GM21737 (cell line): ENCODE measurements around the gene ECEL1.
"Not testable (repeated sequence)": the region's sequence is repeated elsewhere in the genome, so short reads cannot be mapped to it uniquely, and the experiment has no call there.

Experiments used
- ATAC-seq: cut with Tn5 transposase; IDR thresholded peaks from one replicate; pipeline ENCODE4 v1.9.1; 2021; ENCODE audit warnings: mild to moderate bottlenecking, moderate library complexity; ENCODE audit not compliant: unreplicated experiment

Gene ECEL1

GRCh38 chr2:232444409-232445148, 43.1 kb downstream of the ECEL1 start:
- no peak for ATAC-seq

- ATAC-seq = not testable (repeated sequence)
Observed at GRCh38 chr2:232443669-232444408, 43.8 kb downstream of the ECEL1 start.

- not testable (repeated sequence) for ATAC-seq
Observed at GRCh38 chr2:232443047-232443446, 44.6 kb downstream of the ECEL1 start.

DNA sequence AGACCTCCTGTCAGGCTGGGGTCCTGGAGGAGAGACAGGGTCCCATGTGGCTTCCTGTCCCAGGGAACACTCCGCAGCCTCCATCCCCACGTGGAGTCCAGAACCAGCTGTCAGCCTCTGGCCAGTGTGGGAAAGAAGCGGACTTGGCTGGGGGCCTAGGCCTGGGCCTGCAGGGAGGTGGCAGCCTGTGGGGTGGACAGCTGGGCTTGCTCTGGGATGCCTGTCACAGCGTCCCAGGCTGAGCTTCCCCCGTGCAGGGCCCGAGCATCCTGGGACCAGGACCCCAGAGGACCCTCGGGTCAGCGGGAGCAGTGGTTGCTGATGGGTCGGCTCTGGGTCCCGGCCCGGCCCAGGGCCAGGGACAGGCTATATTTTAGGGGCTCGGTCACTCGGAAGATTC, 45.2 kb downstream of the ECEL1 start:
- ATAC-seq = not testable (repeated sequence)

GRCh38 chr2:232441922-232442321, 45.7 kb downstream of the ECEL1 start:
- ATAC-seq = not testable (repeated sequence)

- no peak for ATAC-seq
Observed at GRCh38 chr2:232441147-232441651, 46.4 kb downstream of the ECEL1 start.

DNA sequence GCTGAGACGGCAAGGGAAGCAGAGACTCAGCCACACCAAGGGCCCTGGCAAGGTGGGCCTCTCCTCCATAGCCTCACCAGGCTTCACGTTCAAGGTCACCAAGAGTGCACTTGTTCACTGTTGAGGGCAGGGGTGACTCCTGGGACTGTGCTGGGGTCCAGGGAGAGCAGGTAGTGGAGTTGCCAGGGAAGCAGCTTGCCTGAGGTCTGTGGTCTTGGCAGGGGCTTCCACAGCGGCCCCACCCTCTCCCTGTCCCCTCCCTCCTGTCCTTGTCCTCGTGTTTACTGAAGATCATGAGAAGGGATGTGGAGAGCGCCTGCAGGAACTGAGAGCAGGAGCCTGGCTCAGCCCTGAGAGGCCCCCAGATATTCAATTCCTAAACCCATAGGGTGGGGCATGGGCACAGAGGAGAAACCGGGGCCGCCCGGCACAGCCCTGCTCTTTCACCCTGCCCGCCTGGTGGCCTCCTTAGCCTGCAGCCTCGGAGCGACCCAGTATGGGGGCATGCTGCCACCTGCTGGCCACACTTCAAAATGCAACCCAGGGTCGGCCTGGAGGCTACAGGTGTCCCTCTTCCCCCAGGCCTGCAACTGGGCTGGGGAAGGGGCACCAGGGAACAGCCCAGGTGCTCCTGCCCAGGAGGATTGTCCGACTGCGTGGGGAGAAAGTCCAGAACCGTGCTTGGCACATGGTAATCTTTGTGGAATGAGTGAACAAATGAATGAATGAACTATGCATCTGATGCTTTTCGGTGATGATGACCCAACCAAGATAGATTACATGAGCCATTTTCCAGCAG, 47.2 kb downstream of the ECEL1 start:
- ATAC-seq = not testable (repeated sequence)

DNA sequence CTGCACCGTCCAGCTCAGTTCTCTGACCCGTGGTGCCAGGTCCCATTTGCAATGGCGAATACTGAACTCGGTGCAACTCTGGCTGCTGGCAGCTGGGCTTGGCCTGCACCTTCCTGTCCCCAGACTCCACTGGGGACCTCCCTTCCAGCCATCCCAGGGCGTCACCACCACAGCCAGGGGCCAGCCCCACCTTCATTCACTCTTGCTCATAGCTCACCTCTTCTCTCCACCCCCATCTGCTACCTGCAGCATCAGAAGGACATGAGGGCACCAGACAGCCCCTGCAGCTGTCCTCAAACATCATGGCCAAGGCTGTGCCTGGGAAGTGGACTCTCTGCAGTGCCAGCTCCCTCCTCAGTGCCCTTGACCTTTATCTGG, 47.9 kb downstream of the ECEL1 start:
- no peak for ATAC-seq

DNA sequence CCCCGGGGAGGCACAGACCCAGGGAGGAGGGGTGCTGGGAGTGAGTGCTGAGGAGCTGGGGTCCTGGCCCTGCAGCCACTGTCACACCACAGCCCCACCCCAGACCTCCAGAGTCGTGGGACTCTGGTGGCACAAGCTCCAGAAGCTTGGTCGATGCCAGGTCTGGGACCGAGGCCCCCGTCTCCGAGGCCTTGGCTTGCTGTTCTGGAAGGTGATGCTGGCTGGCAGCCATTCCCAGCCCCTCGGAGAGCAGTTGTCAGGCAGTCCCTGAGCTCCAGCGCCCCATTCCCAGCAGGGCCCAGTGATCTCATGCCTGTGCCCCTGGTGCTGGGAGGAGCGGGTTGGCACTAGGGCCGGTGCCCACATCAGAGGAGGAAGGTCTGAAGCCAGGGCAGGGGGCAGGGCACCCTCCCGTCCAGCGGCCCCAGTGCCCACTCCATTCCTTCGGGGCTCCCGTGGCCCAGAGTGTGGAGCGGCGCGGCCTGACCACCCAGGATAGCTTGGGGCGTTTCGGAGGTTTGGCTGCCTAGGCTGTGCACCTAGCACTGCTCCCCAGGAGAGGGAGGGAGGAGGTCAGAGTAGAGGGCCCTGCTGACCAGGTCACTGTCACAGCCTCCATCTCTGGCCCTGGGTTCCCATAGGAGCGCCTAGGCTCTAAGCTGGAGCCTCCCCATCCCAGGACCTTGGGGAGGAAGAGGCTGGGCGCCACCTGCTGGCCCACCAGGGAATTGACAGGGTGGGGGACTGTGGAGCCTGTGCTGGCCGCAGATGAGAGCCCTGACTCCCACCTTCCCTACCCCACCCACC, 48.5 kb downstream of the ECEL1 start:
- no peak for ATAC-seq

GRCh38 chr2:232438091-232438490, 49.5 kb downstream of the ECEL1 start:
- ATAC-seq = no peak

- ATAC-seq = no peak
Observed at GRCh38 chr2:232437195-232437571, 50.5 kb downstream of the ECEL1 start.

GRCh38 chr2:232436381-232437194, 51.0 kb downstream of the ECEL1 start:
- ATAC-seq = no peak

- ATAC-seq = no peak
Observed at GRCh38 chr2:232435805-232436204, 51.8 kb downstream of the ECEL1 start.

GRCh38 chr2:232435375-232435648, 52.3 kb downstream of the ECEL1 start:
- ATAC-seq = no peak

DNA sequence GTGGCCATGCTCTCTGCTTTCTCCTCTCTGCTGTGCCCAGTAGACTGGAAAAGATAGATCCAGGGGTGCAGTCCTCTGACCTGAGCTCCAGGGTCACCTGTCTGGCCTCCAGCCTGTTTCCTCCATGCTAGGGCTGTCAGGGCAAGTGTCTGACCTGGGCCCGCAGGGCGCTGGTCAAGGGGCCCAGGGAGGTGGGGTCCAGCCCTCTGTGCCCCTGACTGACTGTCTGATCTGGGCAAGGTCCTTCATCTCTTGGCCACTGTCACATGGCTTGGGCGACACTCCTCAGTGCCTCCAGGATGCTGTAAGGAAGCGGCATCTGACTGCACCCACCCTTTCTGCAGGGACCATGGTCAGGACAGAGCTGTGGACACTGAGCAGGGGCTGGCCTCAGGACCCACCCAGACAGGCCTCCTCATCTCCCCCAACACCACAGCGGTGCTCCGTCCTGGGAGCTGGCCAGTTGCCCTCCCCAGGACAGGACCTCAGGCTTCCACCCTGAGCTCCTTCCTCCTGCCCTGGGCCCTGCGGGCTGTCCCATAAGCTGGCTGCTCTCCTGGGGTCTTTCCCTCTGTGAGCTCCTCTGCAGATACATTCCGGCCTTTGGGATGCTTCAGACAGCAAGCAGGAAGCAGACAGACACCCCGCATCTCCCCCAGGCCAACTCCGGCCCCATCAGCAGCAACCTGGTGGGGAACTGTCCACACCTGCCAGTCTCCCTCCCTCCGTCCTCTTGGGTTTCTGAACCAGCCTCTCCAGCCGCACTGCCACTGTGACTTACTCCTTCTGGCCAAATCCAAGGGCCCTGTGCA, 52.9 kb downstream of the ECEL1 start:
- no peak for ATAC-seq

GRCh38 chr2:232434091-232434490, 53.5 kb downstream of the ECEL1 start:
- ATAC-seq = no peak

- ATAC-seq = not testable (repeated sequence)
Observed at GRCh38 chr2:232433622-232434021, 54.0 kb downstream of the ECEL1 start.

GRCh38 chr2:232432598-232433184, 54.9 kb downstream of the ECEL1 start:
- ATAC-seq = no peak
